Breast epithelium (tissue), 4 donors: Measurements from ENCODE around the gene CTSE. TPM values are rescaled to one million over a fixed set of nuclear protein-coding genes. Genes with fewer than 3 reads are reported as not detected.

Source experiments
- DNase-seq, 2 donors: peaks; one replicate each; pipeline ENCODE4 v3.0.0-alpha.2; 2019; ENCODE audit warnings: low spot score in 2 of 2
- H3K27ac ChIP-seq, 2 donors: fragments of 200-600 bp; sonication (generic) in 1 of 2; one replicate each; pipeline ENCODE4 v1.5.1; 2016 to 2019; ENCODE audit warnings: mild to moderate bottlenecking in 1 of 2
- H3K27me3 ChIP-seq, 2 donors: fragments of 200-600 bp; sonication (generic) in 1 of 2; one replicate each; pipeline versions ENCODE4 v1.5.1 to v1.6.0; 2017 to 2019; ENCODE audit warnings: control low read depth in 1 of 2, mild to moderate bottlenecking in 1 of 2
- H3K36me3 ChIP-seq: fragments of 200-600 bp; one replicate; pipeline ENCODE4 v1.5.1; 2019
- H3K4me1 ChIP-seq, 2 donors: fragments of 200-600 bp; sonication (generic); one replicate each; pipeline ENCODE4 v1.5.1; 2016 to 2019; ENCODE audit warnings: control low read depth in 1 of 2
- H3K4me3 ChIP-seq, 3 donors: fragments of 200-600 bp; sonication (generic); 1 replicate in 2 of 3; 2 replicates in 1 of 3; pipeline ENCODE4 v1.5.1; 2016 to 2019; ENCODE audit warnings: mild to moderate bottlenecking in 3 of 3, moderate library complexity in 2 of 3
- H3K9me3 ChIP-seq, 2 donors: fragments of 200-600 bp; sonication (generic) in 1 of 2; one replicate each; pipeline ENCODE4 v1.5.1; 2016 to 2019; ENCODE audit warnings: control low read depth in 1 of 2
- CTCF ChIP-seq, 3 donors: fragments of 450-650 bp; IDR thresholded peaks; one replicate each; pipeline ENCODE4 v1.5.1; 2016 to 2017; ENCODE audit warnings: antibody characterized with exemption in 3 of 3, mild to moderate bottlenecking in 3 of 3, moderate library complexity in 3 of 3
- POLR2A ChIP-seq: fragments of 450-650 bp; IDR thresholded peaks from one replicate; pipeline ENCODE4 v1.6.1; 2016; ENCODE audit warnings: antibody characterized with exemption, mild to moderate bottlenecking, moderate library complexity
- POLR2AphosphoS5 ChIP-seq, 3 donors: sonication (generic); formaldehyde crosslinking; IDR thresholded peaks; one replicate each; pipeline ENCODE4 v1.6.1; 2017; ENCODE audit warnings: antibody characterized with exemption in 3 of 3
- intact Hi-C: fragments of 100-400 bp; cut with DNase I; formaldehyde crosslinking; loops from one replicate; pipeline ENCODE4 v1.15.1; 2023; ENCODE audit warnings: low total_unique reads
- total RNA-seq, 3 donors: library from RNA; depleted of rRNA; stranded (reverse); fragments of >200 nt; gene quantifications; one replicate each; pipeline ENCODE4 v1.1.0, GENCODE V29; 2016

CTSE gene
- total RNA-seq, 3 donors from 2014 or later, result under 0.01 TPM; not detected in 2

- Histone ChIP-seq H3K9me3 (no peaks in the 10 kb centered on the region), H3K27ac (no peak overlapping the region), H3K4me3 (no peak overlapping the region), H3K4me1 (peaks cover 5% of the 10 kb centered on the region in 2 donors), H3K36me3 (no peaks in the 10 kb centered on the region), H3K27me3 (no peaks in the 10 kb centered on the region)
- TF ChIP-seq POLR2A (no peak), CTCF (IDR thresholded peaks at IDR 0.05) (no peak), POLR2AphosphoS5 (IDR thresholded peaks at IDR 0.05) (no peak)
- DNase-seq, result no peak
- intact Hi-C loops, result loop anchor here (5.0 kb wide), 1 partner anchor 905 kb away; no protein-coding TSS in a partner anchor
Measured at GRCh38 chr1:206006946-206007345, 16.7 kb downstream of the CTSE start.

- DNase-seq, result no peak
Measured at GRCh38 chr1:206005778-206006180, 17.9 kb downstream of the CTSE start.

GRCh38 chr1:206005234-206005633 is 18.5 kb downstream of the CTSE start:
- peak in 1 of 2 donors; percentile 53 for DNase-seq
- TF ChIP-seq POLR2A, result no peak
- TF ChIP-seq CTCF (IDR thresholded peaks at IDR 0.05), result no peak
- no peak for TF ChIP-seq POLR2AphosphoS5 (IDR thresholded peaks at IDR 0.05)
- Histone ChIP-seq H3K36me3 (no peaks in the 10 kb centered on the region), H3K27me3 (no peaks in the 10 kb centered on the region), H3K4me3 (no peak overlapping the region), H3K9me3 (no peaks in the 10 kb centered on the region), H3K4me1 (peaks cover 5% of the 10 kb centered on the region in 2 donors), H3K27ac (peak overlapping the region; percentile 77 to 80)
- intact Hi-C loops, result loop anchor here (5.0 kb wide), 1 partner anchor 907 kb away; no protein-coding TSS in a partner anchor

More at GRCh38 chr1:206005778-206006180, 17.9 kb downstream of the CTSE start:
- Histone ChIP-seq H3K27ac (peak overlapping the region; percentile 77 to 80), H3K4me3 (no peak overlapping the region), H3K36me3 (no peaks in the 10 kb centered on the region), H3K9me3 (no peaks in the 10 kb centered on the region), H3K4me1 (peaks cover 5% of the 10 kb centered on the region in 2 donors), H3K27me3 (no peaks in the 10 kb centered on the region)
- TF ChIP-seq POLR2A, result no peak
- no peak for TF ChIP-seq CTCF (IDR thresholded peaks at IDR 0.05)
- TF ChIP-seq POLR2AphosphoS5 (IDR thresholded peaks at IDR 0.05), result no peak
- intact Hi-C loops, result loop anchor here (5.0 kb wide), 1 partner anchor 907 kb away; no protein-coding TSS in a partner anchor

GRCh38 chr1:206004826-206005225 is 18.9 kb downstream of the CTSE start:
- no peak for TF ChIP-seq POLR2A
- TF ChIP-seq CTCF (IDR thresholded peaks at IDR 0.05), result no peak
- no peak for TF ChIP-seq POLR2AphosphoS5 (IDR thresholded peaks at IDR 0.05)
- peak in 1 of 2 donors; percentile 79 for DNase-seq
- peak overlapping the region; percentile 77 to 80 for H3K27ac ChIP-seq
- intact Hi-C loops, result loop anchor here (5.0 kb wide), 1 partner anchor 907 kb away; no protein-coding TSS in a partner anchor
- H3K27me3 ChIP-seq, result no peaks in the 10 kb centered on the region
- no peak overlapping the region for H3K4me3 ChIP-seq
- no peaks in the 10 kb centered on the region for H3K9me3 ChIP-seq
- H3K4me1 ChIP-seq, result peaks cover 5% of the 10 kb centered on the region in 2 donors
- H3K36me3 ChIP-seq, result no peaks in the 10 kb centered on the region

GRCh38 chr1:206003854-206004800 is 19.6 kb downstream of the CTSE start:
- no peaks in the 10 kb centered on the region for H3K36me3 ChIP-seq
- H3K27ac ChIP-seq, result peak overlapping the region; percentile 77 to 80
- no peaks in the 10 kb centered on the region for H3K27me3 ChIP-seq
- no peaks in the 10 kb centered on the region for H3K9me3 ChIP-seq
- DNase-seq, result no peak
- H3K4me1 ChIP-seq, result peaks cover 5% of the 10 kb centered on the region in 2 donors
- intact Hi-C loops, result no loop called here
- TF ChIP-seq CTCF (IDR thresholded peaks at IDR 0.05) (no peak), POLR2A (no peak), POLR2AphosphoS5 (IDR thresholded peaks at IDR 0.05) (no peak)
- H3K4me3 ChIP-seq, result no peak overlapping the region
